H4 (cell line): ENCODE results near the gene LOXHD1. TPM values are rescaled to one million over a fixed set of nuclear protein-coding genes. Genes with fewer than 3 reads are reported as not detected.

Source experiments
- DNase-seq: peaks from one replicate; pipeline ENCODE4 v3.0.0-alpha.2; 2015; ENCODE audit warnings: low spot score
- total RNA-seq: library from RNA; depleted of rRNA; stranded (reverse); fragments of >200 nt; shearing (Covaris generic); gene quantifications from 2 replicates; pipeline ENCODE4 v1.2.3, GENCODE V29; 2014

LOXHD1 gene
- total RNA-seq, 1 experiment from 2014 or later = not detected

GRCh38 chr18:46577546-46577945 lies 79.5 kb downstream of the LOXHD1 start:
- DNase-seq = no peak

- DNase-seq = no peak
These were observed 81.2 kb downstream of the LOXHD1 start for GRCh38 chr18:46575851-46576250.

- DNase-seq = no peak
These were observed 82.3 kb downstream of the LOXHD1 start for GRCh38 chr18:46574743-46575115.

GRCh38 chr18:46574000-46574742 lies 82.8 kb downstream of the LOXHD1 start:
- no peak for DNase-seq

- no peak for DNase-seq
These were observed 83.9 kb downstream of the LOXHD1 start for GRCh38 chr18:46573156-46573555.

GRCh38 chr18:46571756-46572155 lies 85.3 kb downstream of the LOXHD1 start:
- DNase-seq = no peak

GRCh38 chr18:46570666-46571065 lies 86.4 kb downstream of the LOXHD1 start:
- DNase-seq = no peak

- no peak for DNase-seq
These were observed 86.9 kb downstream of the LOXHD1 start for GRCh38 chr18:46570134-46570533.

- DNase-seq = no peak
These were observed 87.8 kb downstream of the LOXHD1 start for GRCh38 chr18:46569211-46569610.

GRCh38 chr18:46567196-46567595 lies 89.8 kb downstream of the LOXHD1 start:
- no peak for DNase-seq

- DNase-seq = no peak
These were observed 90.9 kb downstream of the LOXHD1 start for GRCh38 chr18:46566111-46566510.

- no peak for DNase-seq
These were observed 91.8 kb downstream of the LOXHD1 start for GRCh38 chr18:46565256-46565655.

- no peak for DNase-seq
These were observed 93.7 kb downstream of the LOXHD1 start for GRCh38 chr18:46563317-46563716.

- no peak for DNase-seq
These were observed 94.3 kb downstream of the LOXHD1 start for GRCh38 chr18:46562674-46563192.

GRCh38 chr18:46560671-46561045 lies 96.4 kb downstream of the LOXHD1 start:
- no peak for DNase-seq

- DNase-seq = no peak
These were observed 96.9 kb downstream of the LOXHD1 start for GRCh38 chr18:46559946-46560670.

GRCh38 chr18:46559296-46559695 lies 97.7 kb downstream of the LOXHD1 start:
- DNase-seq = no peak

- no peak for DNase-seq
These were observed 100.3 kb downstream of the LOXHD1 start for GRCh38 chr18:46556590-46557206.

GRCh38 chr18:46555724-46556123 lies 101.3 kb downstream of the LOXHD1 start:
- no peak for DNase-seq

- no peak for DNase-seq
These were observed 101.8 kb downstream of the LOXHD1 start for GRCh38 chr18:46555213-46555612.

- no peak for DNase-seq
These were observed 102.5 kb downstream of the LOXHD1 start for GRCh38 chr18:46554406-46555080.

GRCh38 chr18:46550609-46551008 lies 106.4 kb downstream of the LOXHD1 start:
- no peak for DNase-seq
